Lung (tissue), 12 donors: ENCODE results near the gene COL12A1. TPM values are rescaled to one million over a fixed set of nuclear protein-coding genes. Genes with fewer than 3 reads are reported as not detected.

Source experiments
- ATAC-seq: fragments of 200-7000 bp; cut with Tn5 transposase; one replicate; pipeline ENCODE4 v1.9.1; 2020; ENCODE audit warnings: moderate number of reproducible peaks; ENCODE audit not compliant: insufficient read depth, low FRiP score
- DNase-seq, 3 donors: peaks; one replicate each; pipeline ENCODE4 v3.0.0-alpha.2; 2013 to 2017
- H3K27ac ChIP-seq, 2 donors: one replicate each; pipeline ENCODE4 v1.5.1; 2013; ENCODE audit warnings: mild to moderate bottlenecking in 2 of 2, moderate library complexity in 2 of 2, control low read depth in 1 of 2, inconsistent platforms in 1 of 2, low read depth in 1 of 2, low read length in 1 of 2
- H3K27me3 ChIP-seq, 3 donors: one replicate each; pipeline ENCODE4 v1.5.1; 2013; ENCODE audit warnings: low read length in 2 of 3; ENCODE audit not compliant: control insufficient read depth in 3 of 3, insufficient read depth in 3 of 3
- H3K36me3 ChIP-seq, 4 donors: one replicate each; pipeline ENCODE4 v1.5.1; 2013; ENCODE audit warnings: low read length in 4 of 4, mild to moderate bottlenecking in 1 of 4, moderate library complexity in 1 of 4; ENCODE audit not compliant: control insufficient read depth in 4 of 4, insufficient read depth in 4 of 4
- H3K4me1 ChIP-seq, 5 donors: one replicate each; pipeline ENCODE4 v1.5.1; 2013; ENCODE audit warnings: low read length in 5 of 5, mild to moderate bottlenecking in 2 of 5, moderate library complexity in 1 of 5; ENCODE audit not compliant: control insufficient read depth in 5 of 5, insufficient read depth in 5 of 5
- H3K4me3 ChIP-seq: one replicate; pipeline ENCODE4 v1.5.1; 2013; ENCODE audit warnings: mild to moderate bottlenecking, control low read depth, moderate library complexity
- H3K9ac ChIP-seq, 2 donors: one replicate each; pipeline ENCODE4 v1.5.1; 2013; ENCODE audit warnings: low read length in 2 of 2, control low read depth in 1 of 2; ENCODE audit not compliant: insufficient read depth in 1 of 2
- H3K9me3 ChIP-seq, 4 donors: one replicate each; pipeline ENCODE4 v1.5.1; 2013; ENCODE audit warnings: low read length in 3 of 4, mild to moderate bottlenecking in 1 of 4, moderate library complexity in 1 of 4; ENCODE audit not compliant: control insufficient read depth in 4 of 4, insufficient read depth in 3 of 4
- CTCF ChIP-seq: IDR thresholded peaks from 2 replicates; pipeline ENCODE4 v1.5.1; 2012; ENCODE audit warnings: mild to moderate bottlenecking; ENCODE audit errors: control extremely low read depth, extremely low read depth
- whole genome bisulfite sequencing, 2 donors: extraction: QIAGEN DNeasy Blood & Tissue Kit; methylation state at CpG; one replicate each; pipeline ENCODE4 v1.1.7; 2013; 5-methylcytosine and 5-hydroxymethylcytosine counted together
- polyA plus RNA-seq, 2 donors: library from polyadenylated mRNA; stranded (reverse); fragments of 200-250 nt; gene quantifications; one replicate each; pipeline ENCODE4 v1.2.1, GENCODE V29; 2013
- total RNA-seq, 2 donors: library from RNA; depleted of rRNA in 1 of 2; stranded (reverse); fragments of >200 nt in 1 of 2; gene quantifications; one replicate each; pipeline ENCODE4 v1.2.1, GENCODE V29; 2014 to 2021
- donor health status: control.
- donor health status: control.
- donor health status: Bipolar disorder and iron deficiency.
- donor health status: healthy.
- donor health status: DM: yes; HTN: yes; CAD: no.

The COL12A1 gene
- total and polyA plus RNA-seq, 4 donors: 10.6 to 75.7 (median 29.7) TPM

- ATAC-seq (no peak), DNase-seq (no peak)
- whole genome bisulfite sequencing, 2 donors: 86 to 94% methylated on average over 2 of the region's 2 CpGs
- no peak overlapping the region for H3K4me3 ChIP-seq
- no peaks in the 10 kb centered on the region for H3K9me3 ChIP-seq
- H3K36me3 ChIP-seq: peaks cover 0 to 2% (median 0%) of the 10 kb centered on the region in 4 donors
- no peak overlapping the region for H3K9ac ChIP-seq
- no peaks in the 10 kb centered on the region for H3K27me3 ChIP-seq
- no peaks in the 10 kb centered on the region for H3K4me1 ChIP-seq
- H3K27ac ChIP-seq: no peak overlapping the region
- no peak for TF ChIP-seq CTCF
These were observed 63.1 kb downstream of the COL12A1 start for GRCh38 chr6:75142721-75143120.

- WGBS, 2 donors: 90 to 94% methylated on average over 3 of the region's 3 CpGs
- DNase-seq (no peak), ATAC-seq (no peak)
- H3K4me3 ChIP-seq: no peak overlapping the region
- H3K4me1 ChIP-seq: no peaks in the 10 kb centered on the region
- no peak overlapping the region for H3K9ac ChIP-seq
- H3K9me3 ChIP-seq: no peaks in the 10 kb centered on the region
- no peak overlapping the region for H3K27ac ChIP-seq
- no peaks in the 10 kb centered on the region for H3K27me3 ChIP-seq
- no peak for TF ChIP-seq CTCF
- H3K36me3 ChIP-seq: no peaks in the 10 kb centered on the region
These were observed 70.0 kb downstream of the COL12A1 start for GRCh38 chr6:75135876-75136275.

- DNase-seq: peak in 2 of 3 donors; percentile 8 to 12
- no peak overlapping the region for H3K4me3 ChIP-seq
- ATAC-seq: no peak
- H3K9me3 ChIP-seq: no peaks in the 10 kb centered on the region
- TF ChIP-seq CTCF: no peak
- no peaks in the 10 kb centered on the region for H3K36me3 ChIP-seq
- no peak overlapping the region for H3K9ac ChIP-seq
- H3K27me3 ChIP-seq: no peaks in the 10 kb centered on the region
- no peak overlapping the region for H3K27ac ChIP-seq
- 84 to 90% methylated on average over 6 of the region's 6 CpGs for WGBS, 2 donors
- no peaks in the 10 kb centered on the region for H3K4me1 ChIP-seq
These were observed 70.4 kb downstream of the COL12A1 start for GRCh38 chr6:75135450-75135849.

- Histone ChIP-seq H3K4me3 (no peak overlapping the region), H3K36me3 (no peaks in the 10 kb centered on the region), H3K9me3 (no peaks in the 10 kb centered on the region), H3K27me3 (no peaks in the 10 kb centered on the region), H3K9ac (no peak overlapping the region), H3K4me1 (no peaks in the 10 kb centered on the region), H3K27ac (no peak overlapping the region)
- 90% methylated on average over 9 of the region's 9 CpGs for WGBS, 2 donors
- TF ChIP-seq CTCF: no peak
- ATAC-seq: no peak
- DNase-seq: no peak
These were observed 75.1 kb downstream of the COL12A1 start for GRCh38 chr6:75130784-75131183.
